ENCODE measurements around the gene GHDC.

GHDC gene

DNA sequence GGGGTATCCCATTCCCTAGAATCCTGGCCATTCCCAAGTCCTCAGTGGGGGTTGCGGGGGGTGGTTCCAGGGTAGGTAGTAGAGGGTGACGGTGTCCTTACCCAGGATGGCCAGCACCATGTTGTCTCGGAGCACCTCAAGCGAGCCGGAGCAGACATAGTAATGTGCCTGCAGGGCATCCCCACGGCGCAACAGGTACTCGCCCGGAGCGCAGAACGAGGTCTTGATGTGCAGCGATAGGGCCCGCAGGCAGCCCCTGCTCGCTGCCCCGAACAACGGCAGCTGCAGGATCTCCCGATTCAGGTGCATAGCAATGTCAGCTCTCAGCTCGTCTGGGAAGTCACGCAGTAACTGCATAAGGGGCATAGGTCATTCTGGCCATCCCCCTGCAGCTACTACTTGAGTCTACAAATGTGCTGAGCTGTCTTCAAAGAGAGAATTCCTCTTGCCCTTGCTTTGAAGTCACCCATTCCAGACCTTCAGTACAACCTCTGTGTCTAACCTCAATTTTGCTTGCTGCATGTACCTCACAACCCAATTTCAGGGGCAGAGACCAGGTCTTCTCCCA, 28.0 kb downstream of the GHDC start:
- TF ChIP-seq NFRKB (IDR thresholded peaks at IDR 0.05), result no peak
- TF ChIP-seq FOXA1 (IDR thresholded peaks at IDR 0.05), result no peak
- no peak for TF ChIP-seq FOXM1 (IDR thresholded peaks at IDR 0.05; ENCODE audit: borderline replicate concordance)
- no peak for TF ChIP-seq BHLHE40 (IDR thresholded peaks at IDR 0.05; ENCODE audit: borderline replicate concordance)
- TF ChIP-seq, protein P1, sequence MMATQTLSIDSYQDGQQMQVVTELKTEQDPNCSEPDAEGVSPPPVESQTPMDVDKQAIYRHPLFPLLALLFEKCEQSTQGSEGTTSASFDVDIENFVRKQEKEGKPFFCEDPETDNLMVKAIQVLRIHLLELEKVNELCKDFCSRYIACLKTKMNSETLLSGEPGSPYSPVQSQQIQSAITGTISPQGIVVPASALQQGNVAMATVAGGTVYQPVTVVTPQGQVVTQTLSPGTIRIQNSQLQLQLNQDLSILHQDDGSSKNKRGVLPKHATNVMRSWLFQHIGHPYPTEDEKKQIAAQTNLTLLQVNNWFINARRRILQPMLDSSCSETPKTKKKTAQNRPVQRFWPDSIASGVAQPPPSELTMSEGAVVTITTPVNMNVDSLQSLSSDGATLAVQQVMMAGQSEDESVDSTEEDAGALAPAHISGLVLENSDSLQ (IDR thresholded peaks at IDR 0.05), result no peak
- TF ChIP-seq FOXK2 (IDR thresholded peaks at IDR 0.05), result no peak
- no peak for TF ChIP-seq ZNF384 (IDR thresholded peaks at IDR 0.05)
- no peak for TF ChIP-seq ELF4 (IDR thresholded peaks at IDR 0.05)
- TF ChIP-seq SP1 (IDR thresholded peaks at IDR 0.05), result no peak
- TF ChIP-seq TARDBP (IDR thresholded peaks at IDR 0.05), result no peak
- no peak for TF ChIP-seq SUZ12 (IDR thresholded peaks at IDR 0.05)
- POLR2A ChIA-PET, result interaction anchor here (0.5 kb wide), 1 partner anchor 18 kb away, joined by 3 read pairs; no protein-coding TSS in a partner anchor
- CTCF ChIA-PET, result interaction anchor here (0.6 kb wide), 1 partner anchor 98 kb away, joined by 3 read pairs; no protein-coding TSS in a partner anchor

GRCh38 chr17:42165751-42166150, 28.5 kb downstream of the GHDC start:
- ChIA-PET CTCF (no interaction called here), POLR2A (no interaction called here)
- no peak for TF ChIP-seq CTBP1 (IDR thresholded peaks at IDR 0.05; ENCODE audit: borderline replicate concordance)
- no peak for TF ChIP-seq FOXM1 (IDR thresholded peaks at IDR 0.05; ENCODE audit: borderline replicate concordance)
- TF ChIP-seq SUZ12 (IDR thresholded peaks at IDR 0.05), result no peak
- TF ChIP-seq FOXA1 (IDR thresholded peaks at IDR 0.05), result no peak
- TF ChIP-seq ZNF384 (IDR thresholded peaks at IDR 0.05), result no peak
- TF ChIP-seq L3MBTL2 (conservative IDR thresholded peaks at IDR 0.05), result no peak
- TF ChIP-seq, protein P1 (IDR thresholded peaks at IDR 0.05), result no peak
- TF ChIP-seq LEF1 (IDR thresholded peaks at IDR 0.05; ENCODE audit: borderline replicate concordance), result no peak
- no peak for TF ChIP-seq HDGF (IDR thresholded peaks at IDR 0.05; ENCODE audit: borderline replicate concordance)
- TF ChIP-seq SP1 (IDR thresholded peaks at IDR 0.05), result no peak
- no peak for TF ChIP-seq ARNT (IDR thresholded peaks at IDR 0.05)
- TF ChIP-seq TARDBP (IDR thresholded peaks at IDR 0.05), result no peak
- TF ChIP-seq NFRKB (IDR thresholded peaks at IDR 0.05), result no peak
- no peak for TF ChIP-seq ELF4 (IDR thresholded peaks at IDR 0.05)
- no peak for TF ChIP-seq BHLHE40 (IDR thresholded peaks at IDR 0.05; ENCODE audit: borderline replicate concordance)
- no peak for TF ChIP-seq FOXK2 (IDR thresholded peaks at IDR 0.05)
- DNase-seq (ENCODE audit: extremely low spot score), result no peak

More for the DNA sequence above, 28.0 kb downstream of the GHDC start:
- DNase-seq (ENCODE audit: extremely low spot score), result no peak

DNA sequence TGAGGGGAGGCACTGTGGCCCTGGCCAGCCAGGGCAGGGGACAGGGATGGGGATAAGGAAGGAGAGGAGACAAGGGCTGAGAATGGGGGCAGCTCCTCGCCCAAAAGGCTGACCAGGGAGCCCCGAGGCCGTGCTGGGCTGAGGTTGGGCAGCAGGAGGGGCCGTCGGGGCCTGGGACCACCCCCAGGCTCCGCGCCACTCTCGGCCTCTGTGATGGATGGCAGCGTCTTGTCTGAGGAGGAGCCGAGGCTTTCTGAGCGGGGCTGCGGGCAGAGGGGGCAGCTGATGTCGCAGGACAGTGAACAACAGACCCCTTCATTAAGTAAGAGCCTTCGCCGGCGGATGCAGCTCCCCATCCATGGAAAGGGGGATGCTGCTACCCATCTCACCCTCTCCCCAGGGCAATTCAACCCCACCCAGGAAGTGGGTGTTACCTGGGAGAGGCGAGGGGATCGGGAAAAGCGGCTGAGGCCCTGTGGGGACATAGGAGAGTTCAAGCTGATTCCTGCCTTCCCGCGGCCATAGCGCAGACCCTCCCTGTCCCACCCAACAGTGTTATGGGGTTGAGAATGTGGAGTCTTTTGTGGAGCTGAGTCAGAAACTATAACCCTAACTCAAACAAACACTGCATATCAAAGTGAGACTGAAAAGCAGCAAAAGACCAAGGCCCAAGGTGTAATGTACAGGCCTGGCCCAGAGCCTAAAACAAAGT, 30.4 kb downstream of the GHDC start:
- TF ChIP-seq NFRKB (IDR thresholded peaks at IDR 0.05), result no peak
- TF ChIP-seq BHLHE40 (IDR thresholded peaks at IDR 0.05; ENCODE audit: borderline replicate concordance), result no peak
- TF ChIP-seq SP1 (IDR thresholded peaks at IDR 0.05), result no peak
- TF ChIP-seq TARDBP (IDR thresholded peaks at IDR 0.05), result no peak
- TF ChIP-seq CTBP1 (IDR thresholded peaks at IDR 0.05; ENCODE audit: borderline replicate concordance), result no peak
- TF ChIP-seq ELF4 (IDR thresholded peaks at IDR 0.05), result no peak
- no peak for TF ChIP-seq FOXA1 (IDR thresholded peaks at IDR 0.05)
- no peak for TF ChIP-seq FOXM1 (IDR thresholded peaks at IDR 0.05; ENCODE audit: borderline replicate concordance)
- TF ChIP-seq, protein P1 (IDR thresholded peaks at IDR 0.05), result no peak
- no peak for TF ChIP-seq L3MBTL2 (conservative IDR thresholded peaks at IDR 0.05)
- no peak for TF ChIP-seq SUZ12 (IDR thresholded peaks at IDR 0.05)
- TF ChIP-seq ZNF384 (IDR thresholded peaks at IDR 0.05), result no peak
- TF ChIP-seq FOXK2 (IDR thresholded peaks at IDR 0.05), result no peak
- TF ChIP-seq ARNT (IDR thresholded peaks at IDR 0.05), result no peak
- ChIA-PET CTCF (interaction anchor here (0.9 to 1.3 kb wide), 3 partner anchors 18 to 58 kb away, joined by 4 to 7 read pairs (median 5); partner anchors contain the start of gene KCNH4), POLR2A (no interaction called here)
- DNase-seq (ENCODE audit: extremely low spot score), result no peak

DNA sequence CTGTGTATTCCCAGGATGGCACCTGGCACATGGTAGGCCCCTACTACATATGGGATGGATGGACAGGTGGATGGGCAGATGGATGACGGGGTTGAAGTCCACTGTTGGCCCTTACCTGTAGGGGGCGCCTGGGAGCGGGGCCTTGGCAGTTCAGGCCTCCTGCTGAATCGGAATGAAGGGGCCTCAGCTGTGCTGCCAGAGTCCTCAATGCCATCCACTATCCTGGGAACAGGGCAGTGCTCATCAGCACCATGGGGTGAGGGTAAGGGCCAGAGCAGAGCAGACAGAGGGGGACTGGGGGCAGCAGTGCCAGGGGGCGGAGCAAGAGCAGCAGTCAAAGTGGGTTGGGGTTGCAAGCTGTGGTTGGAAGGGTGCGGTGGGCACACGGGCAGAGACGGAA, 31.2 kb downstream of the GHDC start:
- DNase-seq (ENCODE audit: extremely low spot score), result peak; percentile 71
- TF ChIP-seq HDGF (IDR thresholded peaks at IDR 0.05; ENCODE audit: borderline replicate concordance) (0 out of 2 replicates have a peak, but pooled peaks have one; percentile 31), SP1 (IDR thresholded peaks at IDR 0.05) (no peak), NFRKB (IDR thresholded peaks at IDR 0.05) (no peak), ELF4 (IDR thresholded peaks at IDR 0.05) (no peak), FOXK2 (IDR thresholded peaks at IDR 0.05) (no peak)
- TF ChIP-seq, protein P1 (IDR thresholded peaks at IDR 0.05), result peak; percentile 46
- CTCF ChIA-PET, result interaction anchor here (0.9 to 1.3 kb wide), 4 partner anchors 9 to 59 kb away, joined by 3 to 7 read pairs (median 4); partner anchors contain the start of gene KCNH4
- POLR2A ChIA-PET, result no interaction called here

- POLR2A ChIA-PET, result interaction anchor here (1.1 kb wide), 1 partner anchor 143 kb away, joined by 4 read pairs; the partner anchor contains the start of gene DNAJC7
- TF ChIP-seq FOXA1 (IDR thresholded peaks at IDR 0.05), result no peak
- CTCF ChIA-PET, result interaction anchor here (0.6 kb wide), 1 partner anchor 27 kb away, joined by 4 read pairs; no protein-coding TSS in a partner anchor
- no peak for DNase-seq (ENCODE audit: extremely low spot score)
Measured at GRCh38 chr17:42160531-42160910, 33.8 kb downstream of the GHDC start.

All from HEK293T (cell line).